ENCODE results near the gene DNMT3A.

DNA sequence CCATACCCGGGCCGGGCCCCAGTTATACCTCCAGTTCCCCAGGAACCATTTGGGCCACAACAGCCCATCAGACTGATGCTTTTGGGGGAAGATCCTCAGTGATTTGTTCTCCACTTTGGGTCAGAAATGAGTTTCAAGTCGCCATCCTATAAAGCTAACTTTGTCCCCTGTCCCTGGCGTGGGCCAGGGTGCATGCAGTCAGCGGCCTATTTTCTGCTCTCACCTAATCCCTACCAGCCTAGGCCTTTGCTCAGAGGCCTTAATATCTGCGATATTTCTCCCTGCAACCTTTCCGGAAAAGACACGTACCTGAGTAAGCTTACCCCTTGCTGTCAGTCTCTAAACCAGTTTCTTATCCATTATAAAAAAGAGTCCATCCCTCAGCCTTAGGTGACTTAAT lies 7.2 kb downstream of the DNMT3A start:
- TF ChIP-seq POLR2A (IDR thresholded peaks at IDR 0.05) (no peak), CTCF (IDR thresholded peaks at IDR 0.05) (no peak)

Measured in stomach (tissue), 4 donors.